GM19372 (cell line): Measurements from ENCODE around the gene NUCKS1.

ENCODE experiments used
- ATAC-seq: cut with Tn5 transposase; IDR thresholded peaks from one replicate; pipeline ENCODE4 v1.9.1; 2021; ENCODE audit warnings: mild to moderate bottlenecking, low read depth, moderate library complexity; ENCODE audit not compliant: unreplicated experiment

Gene NUCKS1

DNA sequence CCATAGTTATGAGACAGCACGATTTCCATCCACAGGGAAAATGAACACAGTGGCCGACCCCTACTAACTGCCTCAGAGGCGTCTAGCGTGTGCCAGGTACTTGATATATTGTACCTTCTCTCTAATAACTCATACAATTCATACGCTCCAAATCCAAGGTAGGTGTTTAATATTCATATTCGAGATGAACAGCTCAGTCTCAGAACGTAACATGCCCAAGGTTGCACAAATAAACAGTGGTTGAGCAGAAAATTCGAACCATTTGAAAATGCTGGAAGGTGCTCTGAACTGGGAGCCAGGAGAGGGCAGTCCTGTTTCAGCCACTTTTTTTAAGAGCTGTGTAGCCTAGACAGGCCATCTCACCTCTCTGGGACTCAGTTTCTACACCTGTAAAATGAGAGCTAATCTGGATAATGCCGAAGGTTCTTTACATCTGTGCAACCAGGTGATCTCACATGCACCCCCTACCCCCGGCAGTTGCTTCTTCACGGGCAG lies 77.5 kb downstream of the NUCKS1 start:
- ATAC-seq = no peak

DNA sequence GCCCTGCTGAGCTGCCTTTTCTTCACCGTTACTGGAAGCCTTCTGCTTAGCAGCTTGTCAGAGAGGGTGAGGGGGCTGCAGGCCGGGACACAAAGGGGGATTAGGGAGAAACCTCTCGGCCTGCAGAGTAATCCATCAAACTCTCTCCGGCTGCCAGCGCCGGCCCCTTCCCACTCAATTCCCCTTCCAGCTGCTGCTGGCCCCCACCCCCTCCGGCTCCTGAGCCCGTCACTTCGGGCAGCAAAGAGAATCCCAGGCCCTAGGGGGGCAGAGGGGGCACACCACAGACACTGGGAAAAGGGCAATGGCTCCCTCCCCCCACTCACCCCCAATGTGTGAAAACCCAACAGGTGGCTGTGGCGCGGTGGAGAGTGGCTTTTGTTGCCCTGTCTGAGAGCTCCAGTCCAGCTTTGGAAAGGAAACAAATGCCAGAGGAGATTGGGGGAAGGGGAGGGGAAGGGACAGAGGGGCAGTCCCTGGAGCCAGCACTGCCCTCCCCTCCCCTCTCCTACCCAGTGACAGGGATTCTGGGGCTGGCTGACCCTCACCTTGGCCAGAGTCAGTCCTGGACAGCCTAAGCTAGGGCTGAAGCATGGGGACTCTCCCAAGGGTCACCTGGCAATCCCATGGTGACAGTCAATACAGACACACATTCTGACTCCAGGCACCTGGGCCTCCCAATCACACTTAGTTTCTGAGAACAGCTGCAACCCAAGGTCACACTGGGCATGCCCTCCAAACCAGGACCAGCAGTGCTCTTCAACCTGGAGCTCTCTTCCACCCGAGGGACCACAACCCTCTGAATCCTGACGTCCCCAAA lies 79.2 kb downstream of the NUCKS1 start:
- ATAC-seq = no peak

DNA sequence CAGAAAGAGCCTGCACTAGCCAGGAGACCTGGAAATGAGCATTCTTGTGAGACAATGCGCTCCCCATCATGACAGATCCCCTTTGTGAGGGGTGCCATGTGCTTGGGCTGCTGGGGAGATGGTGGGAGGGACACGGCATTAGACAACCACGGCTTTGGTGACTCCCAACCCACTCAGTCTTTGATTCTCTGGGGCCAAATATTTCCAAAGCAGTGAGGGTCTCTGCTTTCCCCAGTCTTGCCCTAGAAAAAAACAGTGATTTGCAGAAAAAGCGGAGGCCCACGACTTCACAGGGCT lies 79.9 kb downstream of the NUCKS1 start:
- ATAC-seq = no peak

DNA sequence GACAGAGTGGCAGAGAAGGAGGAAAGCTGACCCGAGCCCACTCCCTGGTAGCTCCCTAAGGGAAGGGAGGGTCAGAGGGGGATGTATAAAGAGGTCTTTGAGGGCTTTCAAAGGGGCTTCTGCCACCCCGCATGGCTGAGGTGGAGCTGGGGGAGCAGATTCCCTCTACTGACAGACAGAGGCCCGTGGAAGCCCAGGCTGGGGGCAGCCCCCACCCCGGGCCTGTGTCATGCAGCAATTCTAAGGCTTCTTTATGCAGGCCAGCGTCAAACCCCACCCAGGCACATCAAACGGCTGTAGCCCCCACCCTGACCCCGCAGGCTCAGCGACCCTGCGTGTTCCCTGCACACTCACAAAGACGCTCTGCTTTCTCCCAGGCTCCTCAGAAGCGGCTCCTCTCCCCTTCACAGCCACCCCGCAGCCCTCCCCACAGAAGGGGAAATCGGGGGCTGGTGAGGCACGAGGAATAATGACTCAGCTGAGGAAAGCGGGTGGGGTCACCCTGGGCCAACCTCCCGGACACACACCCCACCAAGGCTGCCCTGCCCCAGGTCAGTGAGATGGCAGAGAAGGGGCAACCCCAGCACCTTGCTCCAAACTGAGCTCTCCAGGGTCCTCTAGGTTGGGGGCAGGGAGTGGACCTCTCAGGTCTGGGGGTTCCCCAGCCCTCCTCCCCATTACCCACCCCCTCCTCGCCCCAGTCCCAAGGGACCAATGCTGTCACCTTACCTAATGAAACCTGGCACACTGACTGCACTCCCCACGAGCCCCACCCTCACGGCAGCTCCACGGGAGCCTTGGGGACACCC lies 80.4 kb downstream of the NUCKS1 start:
- no peak for ATAC-seq

DNA sequence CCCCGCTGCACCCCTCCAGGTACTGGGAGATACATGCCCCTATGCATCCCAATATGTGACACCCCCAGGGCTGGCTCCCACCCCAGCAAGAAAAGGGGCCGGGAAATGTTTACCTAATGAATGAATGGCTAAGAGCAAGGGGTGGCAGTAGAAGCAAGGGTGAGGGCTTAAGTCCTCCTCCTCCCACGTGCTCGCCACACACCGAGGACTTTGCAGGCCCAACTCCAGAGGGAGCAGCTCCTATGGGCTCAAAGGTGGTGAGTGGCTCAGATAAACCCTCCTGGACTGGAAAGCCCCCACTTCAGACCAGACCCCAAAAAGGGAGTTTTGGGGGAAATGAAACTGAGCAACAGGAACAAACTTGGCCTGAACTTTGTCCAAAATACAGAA lies 81.0 kb downstream of the NUCKS1 start:
- ATAC-seq = no peak

DNA sequence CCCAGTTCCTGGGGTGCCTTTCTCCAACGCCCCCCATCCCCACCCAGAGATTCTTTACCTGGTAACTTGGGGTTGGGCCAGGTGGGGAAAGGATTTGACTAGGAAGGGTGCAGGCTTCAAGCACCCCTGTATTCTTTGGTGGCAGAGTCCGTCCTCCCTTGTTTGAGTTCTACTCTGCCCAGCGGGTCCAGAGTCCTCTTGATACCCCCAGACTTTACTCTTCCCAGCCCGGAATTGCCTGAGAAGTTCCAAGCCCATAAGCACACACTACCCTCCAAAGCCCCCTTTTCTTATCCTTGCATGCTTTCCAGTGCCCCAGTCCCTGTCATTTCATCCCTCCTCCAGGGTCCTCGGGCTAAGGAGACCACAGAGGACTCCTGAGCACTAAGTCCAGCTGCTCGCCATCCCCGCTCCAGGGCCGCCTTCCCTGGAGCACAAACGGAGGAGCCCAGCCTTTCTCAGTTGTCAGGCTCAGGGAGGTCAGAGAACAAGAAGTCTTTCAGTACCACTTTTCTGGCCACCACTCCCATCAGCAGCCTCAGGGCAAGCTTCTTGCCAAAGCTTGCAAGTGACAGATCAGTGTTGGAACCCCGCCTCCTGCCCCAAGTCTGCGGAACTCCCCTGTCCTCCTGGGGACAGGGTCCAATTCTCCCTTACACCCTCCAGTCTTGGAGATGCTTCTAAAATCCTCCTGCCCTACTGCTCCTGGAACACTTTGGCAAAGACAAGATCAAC lies 81.9 kb downstream of the NUCKS1 start:
- ATAC-seq = no peak

DNA sequence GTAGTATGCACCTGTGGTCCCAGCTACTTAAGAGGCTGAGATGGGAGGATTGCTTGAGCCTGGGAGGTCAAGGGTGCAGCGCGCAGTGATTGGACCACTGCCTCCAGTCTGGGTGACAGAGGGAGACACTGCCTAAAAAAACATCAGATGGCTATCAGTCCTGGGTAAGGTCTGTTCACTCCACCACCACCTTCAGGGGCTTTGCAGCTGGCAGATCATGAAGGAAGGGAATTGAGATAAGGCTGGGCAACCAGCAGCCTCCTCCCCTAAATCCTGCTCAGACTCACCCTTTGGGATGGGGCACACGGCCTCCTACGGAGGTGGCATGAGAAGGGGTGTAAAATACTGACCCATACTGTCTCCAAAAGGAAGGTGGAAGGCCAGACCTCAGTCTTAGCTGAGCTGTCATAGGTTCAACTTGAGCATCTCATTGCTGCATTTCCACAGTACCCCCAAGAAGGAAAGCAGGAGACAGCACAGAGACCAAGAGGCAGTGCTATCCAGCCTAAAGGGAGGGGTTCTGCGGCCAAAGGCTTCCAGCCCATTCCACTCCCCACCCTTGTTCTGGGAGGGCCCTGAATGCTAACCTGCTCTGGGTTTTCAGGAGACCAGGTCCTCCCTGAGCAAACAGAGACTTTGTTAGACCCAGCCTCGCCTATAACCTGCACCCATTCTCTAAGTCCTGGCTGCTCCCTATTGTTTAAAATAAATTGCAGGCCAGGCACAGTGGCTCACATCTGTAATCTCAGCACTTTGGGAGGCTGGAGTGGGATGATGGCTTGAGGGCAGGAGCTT lies 83.4 kb downstream of the NUCKS1 start:
- no peak for ATAC-seq

DNA sequence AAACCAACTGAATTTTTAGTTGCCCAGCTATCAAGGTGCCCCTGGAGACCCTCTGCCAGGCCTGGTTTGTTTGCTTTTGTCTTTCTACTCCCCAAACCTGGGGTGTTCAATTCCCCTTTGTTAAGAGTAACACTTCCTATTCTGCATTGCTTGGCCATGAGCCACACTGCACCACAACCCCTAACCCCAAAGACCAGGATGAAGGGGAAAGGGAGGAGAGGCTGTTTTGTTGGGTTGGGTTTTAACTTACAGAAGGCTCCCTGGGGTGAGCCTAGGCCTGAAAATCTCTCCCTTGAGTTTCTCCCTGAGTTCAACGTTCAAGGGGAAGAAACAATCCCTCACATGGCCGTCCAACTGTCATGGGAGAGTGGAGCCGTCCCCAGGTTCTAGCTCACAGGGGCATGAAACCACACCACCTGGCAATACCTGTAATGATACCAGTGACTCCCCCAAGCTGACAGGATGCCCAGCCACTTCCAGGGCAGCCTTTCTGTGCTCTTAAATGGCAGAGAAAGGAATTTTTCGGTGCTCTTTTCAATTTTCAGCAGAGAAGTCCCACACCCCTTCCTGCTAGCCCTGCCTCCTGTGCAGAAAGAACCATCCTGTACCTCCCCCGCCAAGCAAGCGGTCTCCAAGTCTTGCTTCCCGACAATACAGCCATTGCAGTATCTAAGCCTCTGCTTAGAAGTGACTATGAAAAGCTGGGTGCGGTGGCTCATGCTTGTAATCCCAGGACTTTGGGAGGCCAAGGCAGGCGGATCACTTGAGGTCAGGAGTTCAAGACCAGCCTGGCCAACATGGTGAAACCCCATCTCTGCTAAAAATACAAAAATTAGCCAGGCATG lies 84.6 kb downstream of the NUCKS1 start:
- no peak for ATAC-seq

DNA sequence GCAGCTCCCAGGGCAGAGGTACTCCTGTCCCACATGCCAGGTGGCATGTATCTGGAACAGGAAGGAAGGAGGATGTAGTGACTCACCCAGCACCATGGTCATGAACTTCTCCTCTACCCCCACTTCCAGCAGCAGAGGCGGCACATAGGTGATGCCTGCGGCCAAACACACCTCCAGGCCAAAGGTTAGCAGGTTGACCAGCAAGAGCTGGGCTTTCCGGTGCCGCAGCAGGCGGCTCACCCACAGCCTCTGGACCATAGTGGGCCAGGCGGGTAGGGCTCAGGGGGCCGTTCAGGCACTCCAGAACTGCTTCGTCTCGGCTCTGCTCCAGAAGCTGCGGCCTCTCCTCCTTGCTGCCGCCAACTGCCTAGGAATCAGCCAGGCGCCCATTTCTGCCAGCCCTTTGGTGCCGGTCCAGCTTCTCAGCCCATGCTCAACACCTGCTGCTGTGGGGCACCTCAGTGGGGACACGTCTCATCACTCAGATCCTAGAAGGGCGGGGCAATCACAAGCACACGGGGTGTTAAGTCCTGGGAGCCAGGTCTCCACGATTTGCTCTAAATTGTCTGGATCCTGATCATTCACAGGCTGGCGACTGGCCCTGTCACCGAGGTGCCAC lies 85.5 kb downstream of the NUCKS1 start:
- ATAC-seq = no peak

DNA sequence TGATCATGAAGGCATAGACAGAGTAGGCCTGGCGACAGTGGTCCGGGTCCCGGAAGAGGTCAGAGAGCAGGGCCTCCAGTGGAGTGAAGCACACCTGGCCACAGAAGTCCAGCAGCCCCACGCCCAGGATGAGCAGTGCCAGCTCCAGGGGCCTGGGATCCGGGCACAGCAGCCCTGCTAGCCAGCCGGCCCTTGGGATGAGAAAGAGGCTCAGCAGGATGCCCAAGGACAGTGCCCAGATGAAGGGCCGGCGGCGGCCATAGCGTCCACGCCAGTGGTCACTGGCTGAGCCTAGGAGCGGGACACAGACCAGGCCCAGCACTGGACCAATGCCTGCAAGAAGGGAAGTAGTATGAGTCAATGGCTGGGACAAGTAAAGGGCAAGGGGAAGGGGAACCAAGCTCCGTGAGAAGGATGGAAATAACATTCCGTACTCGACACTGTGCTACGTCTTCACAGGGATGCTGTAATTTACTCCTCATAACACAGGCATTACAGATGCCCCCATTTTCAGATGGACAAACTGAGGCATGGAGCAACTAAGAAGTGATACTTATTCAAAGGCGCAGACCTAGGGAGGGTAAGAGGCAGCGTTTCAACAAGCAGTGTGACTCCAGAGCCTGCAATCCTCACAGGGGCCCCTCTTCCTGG lies 86.6 kb downstream of the NUCKS1 start:
- no peak for ATAC-seq
